Amniotic epithelial cell (primary cell): Measurements from ENCODE around the gene TRAT1.

ENCODE experiments used
- DNase-seq: peaks from one replicate; pipeline ENCODE4 v3.0.0-alpha.2; 2010; ENCODE audit warnings: low read depth

The TRAT1 gene

DNA sequence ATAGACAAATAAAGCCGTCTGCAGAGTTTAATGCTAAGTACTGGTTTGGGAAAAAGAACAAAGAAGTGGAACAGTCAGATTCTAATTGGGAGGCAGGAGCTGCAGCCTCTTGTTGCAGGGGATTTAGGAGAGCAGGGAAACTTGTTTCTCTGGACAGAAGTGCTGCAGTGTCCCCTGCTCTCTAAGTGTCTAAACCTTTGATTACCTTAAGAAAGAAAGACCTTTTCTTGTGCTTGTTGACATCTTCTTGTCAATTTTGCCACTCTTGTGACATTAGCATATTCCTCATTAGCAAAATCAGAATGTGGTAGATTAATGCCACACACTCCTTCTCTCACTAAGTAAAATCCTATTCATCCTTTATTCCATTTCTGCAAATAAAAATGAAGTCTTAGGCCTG lies 38.8 kb downstream of the TRAT1 start:
- no peak for DNase-seq

DNA sequence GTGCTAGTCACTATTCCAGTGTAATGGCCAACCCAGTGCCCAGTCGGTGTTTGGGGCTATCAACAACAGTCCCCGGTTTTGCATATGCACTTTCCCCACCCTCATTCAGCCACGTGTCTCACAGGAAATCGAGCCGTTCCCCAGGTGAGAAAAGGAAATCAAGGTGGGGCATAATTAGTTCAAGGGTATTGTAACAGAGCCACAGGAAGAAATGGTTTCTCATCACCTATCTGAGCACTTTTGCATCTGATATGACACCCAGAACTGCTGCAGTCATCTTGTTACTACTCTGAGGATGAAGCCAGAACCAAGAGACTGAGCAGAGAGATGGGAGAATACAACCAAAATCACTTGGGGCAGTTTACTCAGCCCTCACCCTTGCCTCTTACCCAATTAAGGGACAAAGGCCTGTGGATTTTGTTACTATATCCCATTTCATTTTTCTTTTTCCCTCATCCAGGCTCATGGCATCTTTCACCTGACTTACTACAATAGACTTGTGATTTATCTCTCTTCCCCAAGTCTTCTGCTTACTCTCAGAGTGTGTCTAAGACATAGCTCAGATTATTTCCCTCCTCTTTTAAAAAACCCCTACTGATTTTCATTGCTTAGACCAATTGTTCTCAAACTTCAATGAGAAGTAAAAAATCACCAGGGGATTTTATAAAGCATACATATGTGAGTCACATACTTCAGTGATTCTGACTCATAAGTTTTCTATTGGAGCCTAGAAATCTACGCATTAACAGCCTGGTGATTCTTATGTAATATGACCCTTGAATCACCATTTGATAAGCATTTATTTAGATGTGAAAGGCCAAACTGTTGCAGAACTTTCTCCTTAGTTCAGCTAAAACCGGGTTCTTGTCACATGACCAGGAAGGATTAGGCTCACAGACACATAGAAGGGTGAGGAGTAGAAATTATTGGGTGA lies 40.5 kb downstream of the TRAT1 start:
- DNase-seq = peak; percentile 80

DNA sequence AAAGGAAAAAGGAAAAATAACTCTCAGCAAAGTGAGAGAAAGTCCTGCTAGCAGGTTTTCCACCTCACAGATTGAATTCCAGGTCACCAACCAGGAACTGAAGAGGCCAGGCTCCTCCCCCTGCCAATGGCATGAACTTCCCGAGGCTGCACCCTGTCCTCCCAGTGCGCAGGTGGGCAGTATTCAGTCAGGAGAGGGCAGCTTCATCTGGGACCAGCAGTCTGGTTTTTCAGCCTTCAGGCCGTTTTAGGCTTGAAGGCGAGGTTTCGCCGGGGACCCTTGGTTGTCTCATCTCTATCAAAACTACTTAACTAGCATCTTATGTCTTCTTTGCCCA lies 41.2 kb downstream of the TRAT1 start:
- no peak for DNase-seq

DNA sequence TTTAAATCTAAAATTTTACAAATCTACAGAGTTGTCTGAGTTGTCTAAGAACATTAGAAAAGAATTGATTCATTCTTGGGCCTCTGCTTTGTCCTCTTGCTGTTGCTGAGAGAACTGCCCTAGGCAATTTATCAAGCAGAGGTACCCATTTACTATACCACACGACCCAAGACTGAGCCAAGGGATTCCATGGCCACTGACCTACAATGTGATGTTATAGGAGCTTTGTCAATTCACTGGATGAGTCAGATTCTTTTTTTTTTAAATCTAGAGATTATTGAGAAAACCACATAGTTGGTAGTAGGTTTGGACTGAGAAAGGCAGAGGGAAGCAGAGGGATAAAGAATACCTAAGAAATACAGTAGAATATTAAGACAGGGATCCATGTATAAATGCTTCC lies 55.3 kb downstream of the TRAT1 start:
- DNase-seq = no peak

DNA sequence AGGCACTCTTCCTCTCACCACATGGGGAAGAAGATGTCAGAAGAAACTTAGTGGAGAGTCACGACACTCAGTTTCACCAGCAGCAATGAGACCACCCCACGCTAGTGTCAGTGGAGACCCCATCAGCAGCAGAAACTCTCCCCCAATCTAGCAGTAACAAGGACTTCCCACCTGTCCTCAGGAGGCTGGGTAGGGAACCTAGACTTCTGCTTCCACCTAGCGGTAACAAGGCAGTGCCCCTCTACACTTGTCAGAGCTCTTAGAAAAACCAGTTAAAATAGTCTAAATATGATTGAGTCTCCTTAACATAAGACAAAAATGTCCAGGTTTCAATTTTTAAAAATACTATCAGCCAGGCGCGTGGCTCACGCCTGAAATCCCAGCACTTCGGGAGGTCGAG lies 57.3 kb downstream of the TRAT1 start:
- DNase-seq = no peak

DNA sequence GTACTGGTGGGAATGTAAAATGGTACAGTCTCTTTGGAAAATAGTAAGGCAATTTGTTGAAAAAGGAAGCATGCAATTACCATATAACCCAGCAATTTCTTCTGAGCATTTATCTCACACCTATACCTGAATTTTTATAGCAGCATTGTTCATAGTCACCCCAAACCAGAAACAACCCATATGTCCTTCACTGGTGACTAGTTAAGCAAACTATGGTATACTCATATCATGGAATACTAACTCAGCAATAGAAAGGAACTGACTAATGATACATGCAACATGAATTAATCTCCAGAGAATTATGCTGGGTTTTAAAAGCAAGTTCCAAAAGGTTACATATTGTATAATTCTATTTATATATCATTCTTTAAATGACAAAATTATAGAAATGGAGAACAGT lies 60.2 kb downstream of the TRAT1 start:
- no peak for DNase-seq

DNA sequence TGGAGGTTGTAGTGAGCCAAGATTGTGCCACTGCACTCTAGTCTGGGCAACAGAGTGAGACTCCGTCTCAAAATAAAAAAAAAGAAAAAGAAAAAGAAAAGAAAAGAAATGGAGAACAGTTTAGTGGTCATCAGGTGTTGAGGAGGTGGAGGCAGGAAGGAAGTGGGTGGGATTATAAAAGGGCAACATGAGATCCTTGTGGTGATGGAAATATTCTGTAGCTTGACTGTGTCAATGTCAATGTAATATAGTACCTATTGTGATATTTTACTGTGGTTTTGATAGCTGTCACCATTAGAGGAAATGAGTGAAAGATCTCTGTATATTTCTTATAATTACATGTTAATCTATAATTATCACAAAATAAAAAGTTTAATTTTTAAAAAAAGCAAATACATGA lies 60.8 kb downstream of the TRAT1 start:
- DNase-seq = no peak

DNA sequence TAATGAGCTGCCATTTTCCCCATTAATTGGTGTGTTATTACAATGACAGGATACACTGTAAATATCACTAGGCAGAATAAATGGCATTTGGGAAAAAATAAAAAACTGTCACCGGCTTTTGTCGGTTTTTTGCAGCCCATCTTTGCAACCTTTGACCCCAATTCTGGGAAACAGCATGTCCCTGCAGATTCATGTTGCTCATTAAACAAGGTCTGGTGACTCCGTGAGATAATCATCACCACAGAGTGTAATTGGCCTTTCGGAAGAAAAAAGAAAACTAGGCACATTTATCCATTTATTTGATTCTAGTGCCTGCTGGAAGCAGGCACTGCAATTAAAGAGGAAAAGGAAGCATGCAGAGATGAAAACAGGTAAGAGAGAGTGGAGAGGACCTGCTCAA lies 64.5 kb downstream of the TRAT1 start:
- no peak for DNase-seq

DNA sequence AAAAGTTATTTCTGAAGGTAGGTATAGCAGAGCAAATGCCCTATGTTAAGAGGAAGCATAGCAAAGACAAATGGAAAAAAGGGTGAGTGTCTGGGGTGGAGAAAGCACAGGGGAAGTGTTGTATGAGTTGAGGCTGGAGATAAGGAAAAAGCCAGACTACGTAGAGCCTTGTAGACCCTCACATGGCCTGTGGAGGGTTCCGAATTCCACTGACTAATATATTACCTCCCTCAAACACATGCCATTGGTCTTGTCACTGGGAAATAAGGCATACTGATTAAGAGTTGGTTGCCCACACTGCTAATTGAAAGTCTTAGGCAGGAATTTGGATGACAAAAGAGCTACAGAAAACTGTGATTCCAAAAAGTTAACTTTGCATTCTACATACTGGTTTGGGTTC lies 65.2 kb downstream of the TRAT1 start:
- DNase-seq = no peak

DNA sequence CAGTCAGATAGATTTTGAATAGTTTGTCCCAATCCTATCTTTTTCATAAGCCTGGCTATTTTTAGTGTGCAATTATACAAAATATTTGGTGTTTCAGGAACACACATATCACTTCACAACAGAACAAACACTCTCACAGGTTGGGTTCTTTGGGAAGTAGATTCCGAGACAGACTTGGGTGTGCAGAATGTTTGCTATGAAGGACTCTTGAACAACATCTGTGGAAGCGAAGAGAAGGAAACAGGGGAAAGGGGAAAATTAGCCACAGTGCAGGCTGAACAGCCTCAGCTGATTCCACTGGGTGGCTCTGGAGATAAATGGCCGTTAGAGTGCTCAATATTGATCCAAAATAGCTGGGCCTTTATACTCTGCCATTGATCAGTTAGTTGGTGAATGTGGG lies 69.2 kb downstream of the TRAT1 start:
- DNase-seq = no peak

DNA sequence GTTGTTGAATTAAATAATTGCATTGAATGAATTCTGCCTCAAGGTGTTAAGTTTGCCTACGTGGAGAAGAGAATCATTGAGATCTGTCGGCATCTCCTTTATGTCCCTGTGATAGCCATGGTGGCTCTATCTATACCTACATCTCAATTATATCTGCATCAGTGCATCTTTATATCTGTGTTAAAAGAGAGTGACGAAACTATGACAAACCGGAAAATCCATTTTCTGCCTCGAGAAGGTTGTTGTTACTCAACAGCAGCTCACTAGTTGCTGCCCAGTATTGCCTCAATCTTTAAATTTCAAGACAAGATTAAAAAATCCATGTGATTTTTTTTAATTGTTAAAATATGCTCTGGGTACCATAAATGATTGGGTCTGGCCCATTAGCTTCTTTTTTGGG lies 72.4 kb downstream of the TRAT1 start:
- DNase-seq = no peak

DNA sequence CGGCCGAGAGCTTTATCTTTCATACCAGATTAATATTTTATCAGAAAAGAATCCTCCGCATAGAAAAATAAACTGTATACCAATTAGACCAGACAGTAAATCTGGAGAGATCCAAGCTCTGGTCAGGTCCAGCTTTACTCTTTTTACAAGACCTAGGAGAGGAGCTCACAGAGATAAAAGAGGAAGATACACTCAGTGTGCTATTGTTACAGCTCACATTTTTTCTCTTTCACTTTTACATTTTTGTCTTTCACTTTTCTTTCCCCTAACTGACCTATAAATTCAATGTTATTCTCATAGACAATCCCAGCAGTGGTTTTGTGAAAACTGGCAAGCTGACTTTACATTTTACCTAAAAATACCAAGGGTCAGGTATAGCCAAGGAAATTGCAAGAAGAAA lies 75.3 kb downstream of the TRAT1 start:
- no peak for DNase-seq

DNA sequence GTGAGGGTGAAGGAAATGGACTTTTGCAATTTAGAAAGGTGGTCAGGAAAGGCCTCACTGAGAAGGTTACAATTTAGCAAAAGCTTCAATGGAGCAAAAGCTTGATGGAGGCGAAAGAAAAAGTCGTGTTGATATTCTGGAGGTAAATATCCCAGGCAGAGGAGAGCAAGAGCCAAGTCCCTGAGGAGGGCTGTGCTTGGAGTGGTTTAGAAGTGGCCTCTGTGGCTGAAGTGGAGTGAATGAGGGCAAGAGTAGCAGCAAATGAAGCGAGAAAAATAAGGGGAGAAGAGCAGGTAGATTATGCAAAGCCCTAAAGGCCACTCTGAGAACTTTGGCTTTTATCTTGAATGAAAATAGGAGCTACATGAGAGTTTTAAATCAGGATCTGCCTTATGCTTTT lies 76.9 kb downstream of the TRAT1 start:
- DNase-seq = no peak
